CD8-positive, alpha-beta memory T cell (primary cell): Measurements from ENCODE around the gene VWA8. TPM values are rescaled to one million over a fixed set of nuclear protein-coding genes. Genes with fewer than 3 reads are reported as not detected.
"Not testable (repeated sequence)": the region's sequence is repeated elsewhere in the genome, so short reads cannot be mapped to it uniquely, and the experiment has no call there.

Source experiments
- CTCF ChIA-PET: fragments of 350-600 bp; sonication (Branson Sonifier 250); formaldehyde crosslinking; loops from one replicate; lab custom pipeline; 2021; ENCODE audit warnings: antibody characterized with exemption; lab: Charles Lee
- POLR2A ChIA-PET: fragments of 350-600 bp; sonication (Branson Sonifier 250); formaldehyde crosslinking; loops from one replicate; lab custom pipeline; 2021; ENCODE audit warnings: antibody characterized with exemption; lab: Charles Lee
- DNase-seq, 5 donors: peaks; one replicate each; pipeline versions ENCODE4 v3.0.0 to v3.0.0-alpha.2; 2020 to 2022; ENCODE audit warnings: mixed read lengths in 1 of 5
- H3K27ac ChIP-seq: one replicate; pipeline ENCODE4 v1.7.0; 2013; ENCODE audit warnings: low read depth, mild to moderate bottlenecking, low read length, moderate library complexity
- H3K27me3 ChIP-seq: 2 replicates; pipeline ENCODE4 v1.7.0; 2013; ENCODE audit warnings: low read length, mild to moderate bottlenecking; ENCODE audit not compliant: insufficient read depth, poor library complexity, severe bottlenecking
- H3K36me3 ChIP-seq: 2 replicates; pipeline ENCODE4 v1.7.0; 2013; ENCODE audit warnings: mild to moderate bottlenecking, low read length, moderate library complexity; ENCODE audit not compliant: insufficient read depth
- H3K4me1 ChIP-seq: 2 replicates; pipeline ENCODE4 v1.7.0; 2013; ENCODE audit warnings: mild to moderate bottlenecking, low read length, moderate library complexity; ENCODE audit not compliant: insufficient read depth
- H3K4me3 ChIP-seq: 2 replicates; pipeline ENCODE4 v1.7.0; 2013; ENCODE audit warnings: mild to moderate bottlenecking, low read length
- H3K9me3 ChIP-seq: 2 replicates; pipeline ENCODE4 v1.7.0; 2013; ENCODE audit warnings: mild to moderate bottlenecking, low read length
- H3K27ac Mint-ChIP-seq, 8 donors: one replicate each; pipeline ENCODE4 v1.8.0; 2020 to 2021; ENCODE audit warnings: mixed read lengths in 8 of 8, mild to moderate bottlenecking in 6 of 8, inconsistent platforms in 3 of 8, moderate library complexity in 3 of 8
- H3K27me3 Mint-ChIP-seq, 2 donors: one replicate each; pipeline ENCODE4 v1.8.0; 2020 to 2021; ENCODE audit warnings: mixed read lengths in 2 of 2, mild to moderate bottlenecking in 1 of 2, moderate library complexity in 1 of 2
- H3K36me3 Mint-ChIP-seq, 3 donors: one replicate each; pipeline ENCODE4 v1.8.0; 2020 to 2021; ENCODE audit warnings: mixed read lengths in 3 of 3, inconsistent platforms in 1 of 3, mild to moderate bottlenecking in 1 of 3
- H3K4me1 Mint-ChIP-seq, 3 donors: one replicate each; pipeline ENCODE4 v1.8.0; 2020 to 2021; ENCODE audit warnings: mixed read lengths in 3 of 3, inconsistent platforms in 1 of 3, mild to moderate bottlenecking in 1 of 3
- H3K4me3 Mint-ChIP-seq, 7 donors: one replicate each; pipeline ENCODE4 v1.8.0; 2020 to 2021; ENCODE audit warnings: mixed read lengths in 7 of 7, mild to moderate bottlenecking in 6 of 7, moderate library complexity in 4 of 7, inconsistent platforms in 2 of 7
- H3K9me3 Mint-ChIP-seq, 5 donors: one replicate each; pipeline ENCODE4 v1.8.0; 2020 to 2022; ENCODE audit warnings: mixed read lengths in 5 of 5, mild to moderate bottlenecking in 3 of 5, moderate library complexity in 2 of 5, inconsistent platforms in 1 of 5
- polyA plus RNA-seq: library from polyadenylated mRNA; unstranded; fragments of 300-500 nt; fragmentation: Illumina TruSeq; gene quantifications from one replicate; pipeline ENCODE4 v1.2.3, GENCODE V29; 2021
- total RNA-seq, 2 experiments: library from RNA; stranded (reverse); gene quantifications; one replicate each; pipeline ENCODE4 v1.2.3, GENCODE V29; 2021

The VWA8 gene
- total and polyA plus RNA-seq, 3 experiments from 2014 or later, result 6.9 to 21.3 (median 21.2) TPM

DNA sequence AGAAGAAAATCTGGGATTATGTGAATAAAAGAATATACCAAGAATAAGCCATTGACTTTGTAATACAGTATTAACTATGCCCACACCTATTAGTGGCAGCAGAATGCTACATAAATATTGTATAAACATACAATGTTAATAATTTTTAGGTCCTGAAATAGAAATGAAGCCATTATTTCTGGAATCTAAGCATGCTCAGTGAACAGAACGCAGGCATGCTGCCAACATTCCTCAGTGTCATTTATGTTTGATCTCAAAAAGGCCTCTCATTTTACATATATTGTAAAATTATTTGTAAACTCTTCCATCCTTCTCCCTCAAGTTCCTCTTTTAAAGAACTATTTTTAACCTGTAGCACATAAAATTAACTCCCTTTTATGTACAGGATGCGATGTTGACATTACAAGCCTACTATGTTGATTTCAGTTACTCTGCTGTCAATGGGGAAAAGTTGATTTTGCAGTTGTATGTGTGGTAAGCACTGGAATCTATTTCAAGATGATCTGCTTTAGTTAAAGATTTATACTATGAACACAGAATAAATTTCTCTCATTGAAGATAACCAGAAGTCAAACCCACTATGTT is 118.8 kb downstream of the VWA8 start:
- Mint-ChIP-seq H3K27me3 (no peaks in the 10 kb centered on the region), H3K9me3 (no peaks in the 10 kb centered on the region), H3K4me1 (peaks cover 4 to 7% (median 5%) of the 10 kb centered on the region in 3 donors), H3K4me3 (no peak overlapping the region), H3K36me3 (peaks cover 30 to 35% (median 31%) of the 10 kb centered on the region in 3 donors), H3K27ac (peak overlapping the region in 1 of 8 donors; percentile 78)
- Histone ChIP-seq H3K9me3 (no peaks in the 10 kb centered on the region), H3K27me3 (no peaks in the 10 kb centered on the region), H3K4me1 (no peaks in the 10 kb centered on the region), H3K36me3 (no peaks in the 10 kb centered on the region), H3K27ac (no peak overlapping the region), H3K4me3 (no peak overlapping the region)
- ChIA-PET POLR2A (no interaction called here), CTCF (no interaction called here)
- no peak for DNase-seq

DNA sequence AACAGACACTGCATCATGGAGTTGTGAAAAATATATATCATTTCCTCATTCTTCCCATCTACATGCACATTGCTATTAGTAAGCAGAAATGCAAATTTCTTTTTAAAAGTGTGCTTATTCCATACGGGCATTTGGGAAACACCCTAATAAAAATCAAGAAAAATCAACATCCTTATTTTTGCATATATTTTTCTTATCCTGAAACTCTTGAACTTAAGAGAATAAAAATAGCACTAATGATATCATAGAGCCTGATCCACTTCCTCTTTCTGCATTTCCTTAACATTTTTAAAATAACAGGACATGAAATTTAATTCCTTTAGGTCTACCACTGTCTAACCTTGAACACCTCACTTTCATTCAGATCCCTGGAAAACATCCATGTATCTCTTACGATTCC is 123.3 kb downstream of the VWA8 start:
- peak overlapping the region in 1 of 8 donors; percentile 28 for H3K27ac Mint-ChIP-seq
- no peaks in the 10 kb centered on the region for H3K9me3 Mint-ChIP-seq
- no peaks in the 10 kb centered on the region for H3K9me3 ChIP-seq
- no peak for DNase-seq
- H3K36me3 Mint-ChIP-seq, result peaks cover 25 to 46% (median 27%) of the 10 kb centered on the region in 3 donors
- no peak overlapping the region for H3K4me3 ChIP-seq
- no peak overlapping the region for H3K4me3 Mint-ChIP-seq
- no peak overlapping the region for H3K27ac ChIP-seq
- peaks cover 0 to 5% (median 1%) of the 10 kb centered on the region in 3 donors for H3K4me1 Mint-ChIP-seq
- CTCF ChIA-PET, result no interaction called here
- H3K27me3 Mint-ChIP-seq, result no peaks in the 10 kb centered on the region
- no peaks in the 10 kb centered on the region for H3K36me3 ChIP-seq
- no peaks in the 10 kb centered on the region for H3K4me1 ChIP-seq
- no peaks in the 10 kb centered on the region for H3K27me3 ChIP-seq
- POLR2A ChIA-PET, result interaction anchor here (0.5 kb wide), 1 partner anchor 350 kb away, joined by 7 read pairs; no protein-coding TSS in a partner anchor

DNA sequence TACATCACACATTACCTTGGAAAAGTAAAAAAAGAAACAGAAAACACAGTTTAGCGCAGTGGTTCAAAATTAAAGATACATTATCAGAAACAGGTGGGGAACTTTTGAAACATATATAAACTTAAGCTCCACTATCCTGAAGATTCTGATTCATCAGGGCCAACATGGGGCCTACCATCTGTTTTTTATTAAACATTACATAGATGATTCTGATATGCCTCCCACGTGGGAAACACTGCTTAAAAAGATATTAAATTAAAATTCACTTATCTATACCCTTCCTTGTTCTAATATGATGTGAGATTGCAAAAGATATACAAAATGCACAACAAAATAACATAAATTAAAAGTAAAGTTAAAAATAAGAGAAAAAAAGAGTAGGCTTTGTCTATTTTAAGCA is 125.0 kb downstream of the VWA8 start:
- H3K4me3 Mint-ChIP-seq, result no peak overlapping the region
- no peak for DNase-seq
- POLR2A ChIA-PET, result no interaction called here

DNA sequence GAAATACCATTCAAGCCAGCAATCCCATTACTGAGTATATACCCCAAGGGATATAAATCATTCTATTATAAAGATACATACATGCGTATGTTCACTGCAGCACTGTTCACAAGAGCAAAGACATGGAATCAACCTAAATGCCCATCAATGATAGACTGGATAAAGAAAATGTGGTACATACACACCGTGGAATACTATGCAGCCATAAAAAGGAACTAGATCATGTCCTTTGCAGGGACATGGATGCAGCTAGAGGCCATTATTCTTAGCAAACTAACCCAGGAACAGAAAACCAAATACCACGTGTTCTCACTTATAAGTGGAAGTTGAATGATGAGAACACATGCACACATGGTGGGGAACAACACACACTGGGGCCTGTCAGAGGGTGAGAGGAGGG is 126.2 kb downstream of the VWA8 start:
- H3K27ac ChIP-seq, H3K27me3 Mint-ChIP-seq, H3K27me3 ChIP-seq, H3K4me1 Mint-ChIP-seq, H3K4me3 Mint-ChIP-seq, CTCF ChIA-PET, DNase-seq, H3K9me3 ChIP-seq, H3K9me3 Mint-ChIP-seq, H3K36me3 ChIP-seq, POLR2A ChIA-PET, H3K4me3 ChIP-seq, H3K4me1 ChIP-seq: not testable (repeated sequence)
- H3K27ac Mint-ChIP-seq, result peak overlapping the region in 1 of 8 donors; percentile 58
- H3K36me3 Mint-ChIP-seq, result peaks cover 19 to 51% (median 23%) of the 10 kb centered on the region in 3 donors

More for the DNA sequence above, 125.0 kb downstream of the VWA8 start:
- Mint-ChIP-seq H3K4me1 (peaks cover 0 to 5% (median 1%) of the 10 kb centered on the region in 3 donors), H3K27ac (no peak overlapping the region), H3K36me3 (peaks cover 20 to 54% (median 27%) of the 10 kb centered on the region in 3 donors), H3K9me3 (no peaks in the 10 kb centered on the region), H3K27me3 (no peaks in the 10 kb centered on the region)
- CTCF ChIA-PET, result no interaction called here
- no peaks in the 10 kb centered on the region for H3K4me1 ChIP-seq
- no peaks in the 10 kb centered on the region for H3K27me3 ChIP-seq
- H3K9me3 ChIP-seq, result no peaks in the 10 kb centered on the region
- no peaks in the 10 kb centered on the region for H3K36me3 ChIP-seq
- no peak overlapping the region for H3K27ac ChIP-seq
- no peak overlapping the region for H3K4me3 ChIP-seq

DNA sequence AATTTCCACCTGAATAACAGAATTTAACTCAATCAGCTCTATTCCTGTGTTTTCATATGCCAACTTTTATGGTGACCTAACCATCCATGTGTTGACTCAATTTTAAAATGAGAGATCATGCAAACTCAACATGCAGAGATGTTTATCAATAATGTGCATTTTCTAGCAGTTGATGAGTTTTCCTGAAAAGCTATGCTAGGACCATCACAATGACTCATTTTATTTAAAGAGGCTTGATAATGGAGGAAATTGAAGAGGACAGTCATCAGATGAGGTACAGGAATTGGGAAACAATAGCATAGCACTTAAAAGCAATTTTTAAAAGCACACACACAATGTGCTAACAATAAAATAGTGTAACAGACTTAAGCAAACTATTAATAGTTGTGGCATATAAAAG is 127.1 kb downstream of the VWA8 start:
- Mint-ChIP-seq H3K27ac (no peak overlapping the region), H3K4me3 (no peak overlapping the region), H3K36me3 (peaks cover 16 to 49% (median 18%) of the 10 kb centered on the region in 3 donors), H3K27me3 (no peaks in the 10 kb centered on the region), H3K4me1 (no peaks in the 10 kb centered on the region), H3K9me3 (no peaks in the 10 kb centered on the region)
- ChIA-PET POLR2A (no interaction called here), CTCF (no interaction called here)
- Histone ChIP-seq H3K27ac (no peak overlapping the region), H3K36me3 (no peaks in the 10 kb centered on the region), H3K9me3 (no peaks in the 10 kb centered on the region), H3K4me1 (no peaks in the 10 kb centered on the region), H3K27me3 (no peaks in the 10 kb centered on the region), H3K4me3 (no peak overlapping the region)
- no peak for DNase-seq

DNA sequence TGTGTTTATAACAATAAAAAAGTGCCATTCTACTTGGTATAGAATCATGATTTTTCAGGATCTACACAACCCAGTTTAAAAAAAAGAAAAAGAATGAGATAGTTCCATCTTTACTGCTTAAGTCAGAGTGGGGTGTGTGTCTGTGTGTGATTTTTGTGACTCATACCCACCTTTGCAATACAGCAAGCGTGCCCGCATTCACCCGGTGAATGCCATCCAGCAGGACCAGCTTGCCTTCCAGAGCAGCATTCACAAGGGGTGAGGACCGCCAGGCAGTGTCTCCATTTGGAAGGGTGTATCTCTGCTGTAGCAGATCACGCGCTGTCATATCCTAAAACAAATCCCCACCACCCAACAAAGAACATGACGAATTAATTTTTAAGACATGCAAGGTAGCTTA is 127.7 kb downstream of the VWA8 start:
- Mint-ChIP-seq H3K9me3 (no peaks in the 10 kb centered on the region), H3K27ac (no peak overlapping the region), H3K4me3 (no peak overlapping the region), H3K36me3 (peaks cover 16 to 49% (median 18%) of the 10 kb centered on the region in 3 donors), H3K27me3 (no peaks in the 10 kb centered on the region), H3K4me1 (no peaks in the 10 kb centered on the region)
- ChIA-PET CTCF (no interaction called here), POLR2A (no interaction called here)
- Histone ChIP-seq H3K4me3 (no peak overlapping the region), H3K27ac (no peak overlapping the region), H3K9me3 (no peaks in the 10 kb centered on the region), H3K4me1 (no peaks in the 10 kb centered on the region), H3K36me3 (no peaks in the 10 kb centered on the region), H3K27me3 (no peaks in the 10 kb centered on the region)
- DNase-seq, result no peak

DNA sequence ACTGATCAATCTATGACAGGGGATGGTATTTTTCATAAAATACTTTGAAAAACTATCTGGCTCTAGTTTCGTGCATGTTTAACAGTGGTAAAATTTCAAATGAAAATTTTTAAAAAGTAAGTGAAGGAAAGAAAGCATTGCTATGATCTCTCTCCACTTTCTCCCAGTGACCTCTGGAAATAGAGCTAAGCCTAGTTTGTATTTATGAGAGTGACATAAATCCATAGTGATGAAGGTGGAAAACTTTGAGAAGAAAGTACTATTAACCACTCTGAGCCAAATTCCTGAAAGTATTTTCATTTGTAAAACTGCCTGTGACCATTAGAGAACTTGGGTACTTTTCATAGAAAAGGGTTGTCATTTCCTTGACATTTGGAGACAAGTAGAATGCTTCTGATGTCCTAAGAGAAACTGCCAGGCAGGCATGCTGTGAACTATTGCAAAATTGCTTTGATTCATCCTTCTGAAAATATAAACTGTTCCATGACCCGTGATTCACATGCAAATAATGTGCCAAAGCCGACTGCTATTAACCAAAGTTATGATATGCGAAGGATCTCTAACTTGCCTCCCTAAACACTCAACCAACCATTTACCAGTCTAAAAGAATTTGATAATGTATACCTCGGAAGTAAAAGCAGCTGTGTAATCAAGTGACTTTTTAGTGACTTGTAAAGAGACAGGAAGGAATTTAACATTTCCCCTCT is 133.2 kb downstream of the VWA8 start:
- Mint-ChIP-seq H3K4me1 (peaks cover 3 to 5% (median 4%) of the 10 kb centered on the region in 3 donors), H3K36me3 (peaks cover 0 to 56% (median 14%) of the 10 kb centered on the region in 3 donors), H3K4me3 (no peak overlapping the region), H3K27ac (no peak overlapping the region), H3K9me3 (no peaks in the 10 kb centered on the region), H3K27me3 (no peaks in the 10 kb centered on the region)
- Histone ChIP-seq H3K4me1 (no peaks in the 10 kb centered on the region), H3K36me3 (peaks cover 11% of the 10 kb centered on the region), H3K4me3 (no peak overlapping the region), H3K27ac (no peak overlapping the region), H3K27me3 (no peaks in the 10 kb centered on the region), H3K9me3 (no peaks in the 10 kb centered on the region)
- no peak for DNase-seq
- ChIA-PET POLR2A (no interaction called here), CTCF (no interaction called here)

DNA sequence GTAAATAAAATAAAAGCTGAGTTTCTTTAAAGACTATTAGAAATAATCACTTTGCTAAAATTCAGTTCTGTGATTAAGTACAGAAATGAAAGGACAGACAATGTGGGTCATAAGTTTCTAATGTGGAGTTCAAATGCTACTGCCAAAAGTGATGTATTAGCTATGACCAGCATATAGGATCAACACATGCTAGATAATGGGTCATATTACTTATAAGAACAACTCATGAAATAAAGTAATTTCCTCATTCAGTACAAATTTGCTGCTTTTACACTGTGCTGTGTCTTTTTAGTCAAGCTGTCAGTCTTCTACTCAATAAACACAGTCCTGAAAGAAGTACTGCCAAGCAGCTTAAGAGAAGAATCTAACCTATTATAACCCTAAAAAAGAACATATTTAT is 135.2 kb downstream of the VWA8 start:
- H3K27ac Mint-ChIP-seq, result no peak overlapping the region
- peaks cover 0 to 44% (median 13%) of the 10 kb centered on the region in 3 donors for H3K36me3 Mint-ChIP-seq
- Histone ChIP-seq H3K4me3 (no peak overlapping the region), H3K27ac (no peak overlapping the region), H3K36me3 (peaks cover 11% of the 10 kb centered on the region), H3K9me3 (no peaks in the 10 kb centered on the region), H3K27me3 (no peaks in the 10 kb centered on the region), H3K4me1 (no peaks in the 10 kb centered on the region)
- ChIA-PET POLR2A (no interaction called here), CTCF (no interaction called here)
- peaks cover 3 to 5% (median 4%) of the 10 kb centered on the region in 3 donors for H3K4me1 Mint-ChIP-seq
- no peak overlapping the region for H3K4me3 Mint-ChIP-seq
- no peaks in the 10 kb centered on the region for H3K9me3 Mint-ChIP-seq
- DNase-seq, result no peak
- no peaks in the 10 kb centered on the region for H3K27me3 Mint-ChIP-seq
